ENCODE measurements around the gene CRABP1.

- no peak for TF ChIP-seq EZH2 (IDR thresholded peaks at IDR 0.05; ENCODE audit: insufficient read depth, poor library complexity, severe bottlenecking)
- TF ChIP-seq EZH2phosphoT487 (IDR thresholded peaks at IDR 0.05; ENCODE audit: insufficient read depth, low read depth), result no peak
Observed at GRCh38 chr15:78343276-78344060, 3.3 kb downstream of the CRABP1 start.

Measured in GM23248 (cell line).